HL-60 (cell line): ENCODE results near the gene KIAA0586.

Experiments
- DNase-seq, 2 experiments: peaks; one replicate each; pipeline ENCODE4 v3.0.0-alpha.2; 2010 to 2020; ENCODE audit warnings: low read depth in 1 of 2, low spot score in 1 of 2
- H3K27ac ChIP-seq: fragments of 250-450 bp; sonication (Bioruptor Pico); replicated peaks from 2 replicates; pipeline ENCODE4 v1.5.1; 2020; ENCODE audit warnings: mild to moderate bottlenecking, moderate library complexity
- H3K27me3 ChIP-seq: fragments of 250-450 bp; sonication (Bioruptor Pico); 2 replicates; pipeline ENCODE4 v1.5.1; 2021; ENCODE audit warnings: mild to moderate bottlenecking, moderate library complexity; ENCODE audit not compliant: insufficient read depth, poor library complexity, severe bottlenecking
- H3K4me3 ChIP-seq: replicated peaks from 2 replicates; pipeline ENCODE4 v1.5.1; 2011; ENCODE audit warnings: mild to moderate bottlenecking, control low read depth, low read length; ENCODE audit not compliant: insufficient read depth
- CTCF ChIP-seq: IDR thresholded peaks from one replicate; pipeline ENCODE4 v1.5.1; 2011; ENCODE audit warnings: low read length, control low read depth, inconsistent platforms; ENCODE audit not compliant: insufficient read depth
- GABPA ChIP-seq: IDR thresholded peaks from 2 replicates; pipeline ENCODE4 v1.6.1; 2012; ENCODE audit warnings: low read depth
- POLR2AphosphoS5 ChIP-seq: IDR thresholded peaks from 2 replicates; pipeline ENCODE4 v1.6.1; 2012; ENCODE audit warnings: low read depth
- REST ChIP-seq: IDR thresholded peaks from 2 replicates; pipeline ENCODE4 v1.6.1; 2012; ENCODE audit warnings: low read depth; ENCODE audit not compliant: insufficient replicate concordance
- SPI1 ChIP-seq: IDR thresholded peaks from 2 replicates; pipeline ENCODE4 v1.6.1; 2012; ENCODE audit warnings: low read depth, mild to moderate bottlenecking, borderline replicate concordance

The KIAA0586 gene

GRCh38 chr14:58540749-58541632 is 113.5 kb downstream of the KIAA0586 start:
- no peaks in the 10 kb centered on the region for H3K27me3 ChIP-seq
- H3K27ac ChIP-seq, result no peak overlapping the region
- H3K4me3 ChIP-seq, result no peak overlapping the region
- no peak for DNase-seq
- TF ChIP-seq CTCF (no peak), GABPA (no peak), REST (no peak), SPI1 (no peak)

DNA sequence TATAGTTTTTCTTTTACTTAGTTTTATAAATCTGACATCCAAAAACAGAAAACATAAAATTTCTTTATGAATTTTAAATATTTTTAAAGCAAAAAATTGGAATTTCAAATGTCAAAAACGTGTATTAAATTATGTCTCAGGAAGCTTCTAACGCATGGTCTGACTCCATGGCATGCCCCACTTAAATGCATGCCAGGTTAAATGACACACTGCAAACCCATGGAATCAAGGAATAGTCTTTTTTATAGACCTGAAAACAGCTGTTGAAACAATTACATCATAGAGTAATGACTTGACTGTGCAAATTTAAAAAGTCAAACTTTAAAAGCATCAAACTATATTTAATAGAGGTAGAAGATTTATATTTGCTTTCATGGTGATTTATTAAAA is 114.1 kb downstream of the KIAA0586 start:
- no peak overlapping the region for H3K27ac ChIP-seq
- TF ChIP-seq GABPA (no peak), SPI1 (no peak), CTCF (no peak), POLR2AphosphoS5 (no peak), REST (no peak)
- no peak overlapping the region for H3K4me3 ChIP-seq
- no peak for DNase-seq
- no peaks in the 10 kb centered on the region for H3K27me3 ChIP-seq

- no peak for DNase-seq
- no peak for TF ChIP-seq REST
- TF ChIP-seq CTCF, result no peak
- no peak for TF ChIP-seq GABPA
- H3K27ac ChIP-seq, result no peak overlapping the region
- H3K4me3 ChIP-seq, result no peak overlapping the region
- no peaks in the 10 kb centered on the region for H3K27me3 ChIP-seq
These were observed 115.7 kb downstream of the KIAA0586 start for GRCh38 chr14:58543253-58543652.
